Measurements from ENCODE around the gene STK32B. TPM values are rescaled to one million over a fixed set of nuclear protein-coding genes. Genes with fewer than 3 reads are reported as not detected.

STK32B gene
- total and polyA plus RNA-seq, 2 of the 4 experiments (the other 2 are of a cell fraction): 5.5 to 6.3 TPM

DNA sequence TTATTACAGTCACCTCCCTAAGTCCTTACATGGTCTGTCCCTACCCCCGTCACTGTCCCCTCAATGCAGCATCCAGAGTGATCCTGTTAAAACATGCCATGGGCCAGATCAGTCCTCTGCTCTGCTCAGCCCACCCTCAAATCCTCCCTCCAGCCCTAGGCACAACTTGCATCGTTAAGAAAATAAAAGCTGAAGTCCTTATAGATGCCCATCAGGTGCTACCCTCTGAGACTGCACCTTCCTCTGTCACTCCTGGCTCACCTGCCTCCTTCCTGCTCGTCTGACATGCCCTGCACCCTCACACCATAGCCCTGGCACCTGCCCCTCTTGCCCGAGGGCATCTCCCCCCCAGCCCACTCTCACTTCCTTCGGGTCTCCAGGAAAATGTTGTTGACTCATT, 4.1 kb downstream of the STK32B start:
- H4K5ac ChIP-seq (ENCODE audit: low read depth, low read length): no peak overlapping the region
- H2AFZ ChIP-seq (replicated peaks; ENCODE audit: low read length, poor library complexity): no peak overlapping the region
- peaks cover 3% of the 10 kb centered on the region; the same call in 1 of the 2 replicates for H4K20me1 ChIP-seq (ENCODE audit: insufficient read depth, low read length)
- 80% methylated on average over 1 of the region's 5 CpGs; no CpG with 5 or more reads in 1 of the 2 experiments for WGBS, 2 experiments (ENCODE audit: extremely low coverage in 2 of 2, insufficient read length in 1 of 2)
- no peak overlapping the region for H3K4me2 ChIP-seq (ENCODE audit: low read depth, low read length)
- H3K4me1 ChIP-seq (ENCODE audit: control insufficient read depth, insufficient read depth, low read length): peaks cover 2% of the 10 kb centered on the region; the same call in 1 of the 2 replicates
- H3K9ac ChIP-seq (ENCODE audit: low read depth, low read length): no peak overlapping the region
- no peak overlapping the region for H2AK9ac ChIP-seq (replicated peaks; ENCODE audit: low read depth, low read length, poor library complexity)
- no peak overlapping the region for H2BK120ac ChIP-seq (ENCODE audit: low read depth, low read length)
- ATAC-seq (ENCODE audit: low read depth) (no peak), DNase-seq (no peak)
- H4K91ac ChIP-seq (ENCODE audit: insufficient read depth, low read depth, low read length): no peak overlapping the region
- in situ Hi-C loops (cut with MboI; ENCODE audit: low sequenced_read_pairs) (no loop called here), dilution Hi-C loops (cut with HindIII; ENCODE audit: low sequenced_read_pairs, unreplicated experiment) (no loop called here), intact Hi-C loops (cut with micrococcal nuclease) (loop anchor here (10.0 kb wide), 2 partner anchors 189 to 289 kb away; no protein-coding TSS in a partner anchor)
- H3K56ac ChIP-seq (ENCODE audit: extremely low read depth, insufficient read depth, low read length): no peak overlapping the region
- CTCF ChIA-PET: no interaction called here
- H2BK15ac ChIP-seq (ENCODE audit: low read depth, low read length): no peak overlapping the region
- no peak overlapping the region for H2BK5ac ChIP-seq (ENCODE audit: low read depth, low read length, poor library complexity, severe bottlenecking)
- no peaks in the 10 kb centered on the region for H3K9me3 ChIP-seq (ENCODE audit: control insufficient read depth, insufficient read depth, low read length)
- H4K8ac ChIP-seq (ENCODE audit: low read depth in 2 of 2, low read length in 2 of 2): no peak overlapping the region
- no peak overlapping the region for H3K18ac ChIP-seq (ENCODE audit: low read depth, low read length)
- H3K23ac ChIP-seq (ENCODE audit: low read depth, low read length): no peak overlapping the region
- H2BK20ac ChIP-seq (ENCODE audit: low read depth, low read length): no peak overlapping the region
- TF ChIP-seq FOS (IDR thresholded peaks at IDR 0.05; ENCODE audit: low read depth, low read length): no peak
- TF ChIP-seq, protein P1, sequence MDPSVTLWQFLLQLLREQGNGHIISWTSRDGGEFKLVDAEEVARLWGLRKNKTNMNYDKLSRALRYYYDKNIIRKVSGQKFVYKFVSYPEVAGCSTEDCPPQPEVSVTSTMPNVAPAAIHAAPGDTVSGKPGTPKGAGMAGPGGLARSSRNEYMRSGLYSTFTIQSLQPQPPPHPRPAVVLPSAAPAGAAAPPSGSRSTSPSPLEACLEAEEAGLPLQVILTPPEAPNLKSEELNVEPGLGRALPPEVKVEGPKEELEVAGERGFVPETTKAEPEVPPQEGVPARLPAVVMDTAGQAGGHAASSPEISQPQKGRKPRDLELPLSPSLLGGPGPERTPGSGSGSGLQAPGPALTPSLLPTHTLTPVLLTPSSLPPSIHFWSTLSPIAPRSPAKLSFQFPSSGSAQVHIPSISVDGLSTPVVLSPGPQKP (IDR thresholded peaks at IDR 0.05; ENCODE audit: borderline replicate concordance, low read depth, low read length): no peak
- TF ChIP-seq POLR2A (IDR thresholded peaks at IDR 0.05; ENCODE audit: low read depth, low read length): no peak
- no peak for TF ChIP-seq SMC3 (IDR thresholded peaks at IDR 0.05; ENCODE audit: low read depth, low read length)
- no peak for TF ChIP-seq MAZ (IDR thresholded peaks at IDR 0.05; ENCODE audit: borderline replicate concordance, low read depth, low read length)
- no peak for TF ChIP-seq BHLHE40 (IDR thresholded peaks at IDR 0.05; ENCODE audit: low read depth, low read length)
- TF ChIP-seq MXI1 (IDR thresholded peaks at IDR 0.05; ENCODE audit: borderline replicate concordance, low read depth, low read length): no peak
- TF ChIP-seq, protein P2, sequence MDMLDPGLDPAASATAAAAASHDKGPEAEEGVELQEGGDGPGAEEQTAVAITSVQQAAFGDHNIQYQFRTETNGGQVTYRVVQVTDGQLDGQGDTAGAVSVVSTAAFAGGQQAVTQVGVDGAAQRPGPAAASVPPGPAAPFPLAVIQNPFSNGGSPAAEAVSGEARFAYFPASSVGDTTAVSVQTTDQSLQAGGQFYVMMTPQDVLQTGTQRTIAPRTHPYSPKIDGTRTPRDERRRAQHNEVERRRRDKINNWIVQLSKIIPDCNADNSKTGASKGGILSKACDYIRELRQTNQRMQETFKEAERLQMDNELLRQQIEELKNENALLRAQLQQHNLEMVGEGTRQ (IDR thresholded peaks at IDR 0.05; ENCODE audit: low read depth, low read length): no peak
- TF ChIP-seq MAFK (IDR thresholded peaks at IDR 0.05; ENCODE audit: low read depth, low read length): no peak
- TF ChIP-seq, protein P3, sequence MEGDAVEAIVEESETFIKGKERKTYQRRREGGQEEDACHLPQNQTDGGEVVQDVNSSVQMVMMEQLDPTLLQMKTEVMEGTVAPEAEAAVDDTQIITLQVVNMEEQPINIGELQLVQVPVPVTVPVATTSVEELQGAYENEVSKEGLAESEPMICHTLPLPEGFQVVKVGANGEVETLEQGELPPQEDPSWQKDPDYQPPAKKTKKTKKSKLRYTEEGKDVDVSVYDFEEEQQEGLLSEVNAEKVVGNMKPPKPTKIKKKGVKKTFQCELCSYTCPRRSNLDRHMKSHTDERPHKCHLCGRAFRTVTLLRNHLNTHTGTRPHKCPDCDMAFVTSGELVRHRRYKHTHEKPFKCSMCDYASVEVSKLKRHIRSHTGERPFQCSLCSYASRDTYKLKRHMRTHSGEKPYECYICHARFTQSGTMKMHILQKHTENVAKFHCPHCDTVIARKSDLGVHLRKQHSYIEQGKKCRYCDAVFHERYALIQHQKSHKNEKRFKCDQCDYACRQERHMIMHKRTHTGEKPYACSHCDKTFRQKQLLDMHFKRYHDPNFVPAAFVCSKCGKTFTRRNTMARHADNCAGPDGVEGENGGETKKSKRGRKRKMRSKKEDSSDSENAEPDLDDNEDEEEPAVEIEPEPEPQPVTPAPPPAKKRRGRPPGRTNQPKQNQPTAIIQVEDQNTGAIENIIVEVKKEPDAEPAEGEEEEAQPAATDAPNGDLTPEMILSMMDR (conservative IDR thresholded peaks at IDR 0.05; ENCODE audit: low read depth, low read length): no peak
- TF ChIP-seq RFX5 (IDR thresholded peaks at IDR 0.05; ENCODE audit: low read depth, low read length): no peak
- no peak overlapping the region for H2AK5ac ChIP-seq (ENCODE audit: low read depth, low read length)
- H3K4me3 ChIP-seq (ENCODE audit: insufficient read depth, low read depth, low read length): no peak overlapping the region
- H3K14ac ChIP-seq (replicated peaks; ENCODE audit: low read depth, low read length): no peak overlapping the region
- H3K79me1 ChIP-seq (ENCODE audit: low read depth in 1 of 2, low read length in 2 of 2): peaks cover 0 to 29% of the 10 kb centered on the region in 2 experiments; a peak in 3 of 4 replicates
- H3K4ac ChIP-seq (ENCODE audit: low read depth, low read length): no peak overlapping the region
- BruUV-seq (replicated peaks): no TSS peak
- POLR2A ChIA-PET (ENCODE audit: unreplicated experiment): interaction anchor here (0.7 kb wide), 2 partner anchors 51 to 63 kb away, joined by 3 to 6 read pairs; no protein-coding TSS in a partner anchor
- H3K36me3 ChIP-seq (ENCODE audit: control insufficient read depth, insufficient read depth, low read length): no peaks in the 10 kb centered on the region
- no peaks in the 10 kb centered on the region for H3K27me3 ChIP-seq (ENCODE audit: control insufficient read depth, insufficient read depth, low read length)
- H3K27ac ChIP-seq (ENCODE audit: insufficient read depth, low read length): no peak overlapping the region
- H3K9me1 ChIP-seq (ENCODE audit: insufficient read depth, low read length): no peaks in the 10 kb centered on the region; the same call in 1 of the 2 replicates
